ENCODE data around the gene GPR84.
A peak's percentile ranks its signal among the peaks of the same experiment; 100 is the strongest.

Gene GPR84

DNA sequence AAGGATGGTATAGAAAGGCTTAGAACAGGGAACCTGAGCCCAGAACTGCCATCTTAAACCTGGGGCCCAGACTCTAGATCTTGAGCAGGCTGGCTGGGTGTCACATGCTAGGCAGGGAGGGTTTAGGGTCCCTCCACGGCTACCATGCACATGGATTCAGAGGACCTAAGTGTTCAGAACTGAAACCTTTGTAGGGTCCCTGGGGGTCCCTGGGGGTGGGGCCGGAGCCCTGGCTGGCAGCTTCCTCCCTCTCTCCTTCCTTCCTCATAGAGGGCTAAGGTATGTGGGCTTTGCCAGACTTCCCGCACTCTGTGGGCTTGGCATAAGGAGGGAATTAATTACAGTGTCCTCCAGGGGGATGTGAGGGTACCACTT, 24.8 kb upstream of the GPR84 start:
- in situ Hi-C loops (cut with HindIII; ENCODE audit: low pct_unique_long_range_greater_than_20kb, low sequenced_read_pairs), result no loop called here
- DNase-seq (ENCODE audit: low read depth in 1 of 2, low spot score in 1 of 2), result no peak
- no peak for TF ChIP-seq JUND (IDR thresholded peaks at IDR 0.05; ENCODE audit: low read depth)

DNA sequence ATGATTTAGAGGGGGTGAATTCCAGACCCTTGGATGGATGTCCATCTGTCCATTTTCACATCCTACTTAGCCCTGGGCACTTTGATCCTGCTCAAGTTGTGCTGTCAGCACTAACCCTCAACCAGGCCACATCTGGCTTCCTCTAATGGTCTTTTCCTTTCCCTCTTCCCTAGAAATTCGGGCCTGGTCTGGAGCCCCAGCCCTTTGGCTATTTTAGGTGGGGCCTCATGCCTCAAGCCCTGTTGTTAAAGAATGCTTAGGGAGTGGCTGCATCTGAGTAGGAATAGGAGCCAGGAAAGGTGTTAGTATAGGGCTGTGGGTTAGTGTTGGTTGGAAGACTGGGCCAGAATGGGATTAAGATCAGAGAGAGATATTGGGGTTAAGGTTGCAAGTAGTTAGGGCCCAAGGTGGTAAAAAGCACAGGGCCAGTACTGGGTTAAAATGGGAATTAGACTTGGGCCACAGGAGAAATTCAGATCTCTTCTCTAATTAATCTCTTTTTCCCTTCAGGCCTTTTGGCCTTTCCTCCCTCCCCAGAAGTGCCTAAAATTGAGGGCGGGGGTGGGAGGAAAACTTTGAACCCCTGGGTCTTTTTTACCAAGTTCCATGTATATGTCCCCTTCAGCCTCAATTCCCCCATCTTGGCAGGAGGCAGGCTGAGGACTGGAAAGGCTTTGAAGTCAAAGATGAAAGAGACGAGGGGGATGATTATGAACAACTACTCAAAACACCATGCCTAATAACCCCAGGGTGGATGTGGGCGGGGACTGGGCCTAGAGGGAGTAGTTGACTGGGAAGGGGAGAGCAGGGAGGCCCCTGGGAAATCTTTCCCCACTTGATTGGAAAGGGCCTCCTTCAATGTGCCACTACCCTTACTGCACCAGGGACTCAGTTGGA, 24.2 kb upstream of the GPR84 start:
- in situ Hi-C loops (cut with HindIII; ENCODE audit: low pct_unique_long_range_greater_than_20kb, low sequenced_read_pairs), result no loop called here
- DNase-seq (ENCODE audit: low read depth in 1 of 2, low spot score in 1 of 2), result peak in 1 of 2 experiments; percentile 56
- no peak for TF ChIP-seq JUND (IDR thresholded peaks at IDR 0.05; ENCODE audit: low read depth)

DNA sequence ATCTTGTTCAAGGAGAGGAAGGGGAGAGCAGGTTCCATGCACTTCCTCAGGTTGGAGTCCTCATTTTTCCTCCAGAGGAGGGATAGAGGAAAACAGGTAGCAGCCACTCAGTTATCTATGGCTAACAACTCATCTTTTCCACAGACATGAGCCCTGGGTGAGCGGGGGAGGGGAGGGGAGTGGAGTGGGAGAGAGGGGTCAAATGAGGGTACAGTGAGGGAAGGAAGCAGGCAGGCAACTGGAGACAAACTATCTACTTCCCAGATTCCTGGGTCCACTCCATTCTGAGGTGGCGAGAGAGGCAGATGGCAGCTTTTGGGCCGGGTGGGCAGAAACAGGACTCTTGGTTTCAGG, 22.8 kb upstream of the GPR84 start:
- in situ Hi-C loops (cut with HindIII; ENCODE audit: low pct_unique_long_range_greater_than_20kb, low sequenced_read_pairs), result no loop called here
- no peak for DNase-seq (ENCODE audit: low read depth in 1 of 2, low spot score in 1 of 2)
- TF ChIP-seq JUND (IDR thresholded peaks at IDR 0.05; ENCODE audit: low read depth), result no peak

DNA sequence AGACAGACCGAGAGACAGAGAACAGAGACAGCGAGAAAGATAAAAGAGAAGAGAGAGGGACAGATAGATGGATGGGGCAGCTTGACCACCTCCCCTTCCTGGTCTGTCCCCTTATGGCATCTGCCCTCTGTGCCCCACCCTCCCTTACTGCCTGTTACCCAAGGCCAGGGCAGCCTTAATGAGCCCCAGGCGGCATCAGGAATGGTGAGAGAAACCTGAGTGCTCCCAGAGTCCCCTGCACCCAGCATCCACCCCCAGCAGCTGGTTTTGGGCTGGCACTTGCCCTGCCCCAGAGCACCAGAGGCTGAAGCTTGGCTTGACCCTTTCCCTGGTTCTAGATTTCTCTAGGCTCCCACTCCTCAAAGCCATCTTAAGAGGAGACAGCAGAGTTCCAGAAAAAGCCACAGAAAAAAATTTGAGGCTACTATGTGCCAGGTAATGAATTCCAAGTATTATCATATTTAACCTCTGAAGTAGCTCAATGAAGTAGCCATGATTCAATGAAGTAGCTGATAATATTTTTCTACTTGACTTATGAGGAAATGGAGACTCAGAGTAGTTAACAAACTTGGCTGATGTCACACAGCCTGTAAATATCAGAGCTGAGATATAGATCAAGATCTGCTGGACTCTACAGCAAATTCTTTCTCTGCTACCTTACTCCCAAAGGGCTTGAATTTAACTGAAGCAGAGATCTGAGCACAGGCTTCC, 22.3 kb upstream of the GPR84 start:
- in situ Hi-C loops (cut with HindIII; ENCODE audit: low pct_unique_long_range_greater_than_20kb, low sequenced_read_pairs), result no loop called here
- TF ChIP-seq JUND (IDR thresholded peaks at IDR 0.05; ENCODE audit: low read depth), result no peak
- DNase-seq (ENCODE audit: low read depth in 1 of 2, low spot score in 1 of 2), result no peak

DNA sequence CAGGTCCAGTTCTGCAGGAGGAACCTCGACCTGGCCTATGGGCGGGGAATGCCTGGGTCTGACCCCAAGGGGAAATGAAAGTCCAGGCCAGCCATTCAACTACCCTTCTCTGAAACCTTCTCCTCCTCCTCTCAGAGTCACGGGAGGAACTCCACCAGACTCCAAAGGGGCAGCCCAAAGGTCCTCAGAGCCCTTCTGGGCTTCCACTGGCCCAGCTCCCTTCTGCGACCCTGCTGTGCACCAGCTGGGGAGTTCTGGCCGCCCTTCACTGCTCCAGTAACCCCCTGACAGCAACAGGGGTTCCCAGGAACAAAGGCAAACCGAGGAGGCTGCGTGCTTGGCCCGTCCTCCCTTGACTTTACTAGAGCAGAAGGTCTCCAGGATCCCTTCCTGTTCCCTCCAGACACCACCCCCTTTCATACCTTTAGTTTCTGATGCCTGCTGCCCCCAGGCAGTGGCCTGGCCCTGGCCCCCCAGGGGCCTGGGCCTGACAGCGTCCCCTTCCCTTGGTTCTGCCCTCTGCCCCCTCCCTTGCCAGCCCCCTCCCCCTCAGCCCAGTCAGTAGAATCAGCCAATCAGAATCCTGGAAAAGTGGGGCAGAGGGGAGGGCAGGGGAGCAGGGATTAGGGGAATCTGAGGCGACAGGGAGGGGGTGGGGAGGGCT, 21.1 kb upstream of the GPR84 start:
- no peak for DNase-seq (ENCODE audit: low read depth in 1 of 2, low spot score in 1 of 2)
- in situ Hi-C loops (cut with HindIII; ENCODE audit: low pct_unique_long_range_greater_than_20kb, low sequenced_read_pairs), result no loop called here
- TF ChIP-seq JUND (IDR thresholded peaks at IDR 0.05; ENCODE audit: low read depth), result no peak

DNA sequence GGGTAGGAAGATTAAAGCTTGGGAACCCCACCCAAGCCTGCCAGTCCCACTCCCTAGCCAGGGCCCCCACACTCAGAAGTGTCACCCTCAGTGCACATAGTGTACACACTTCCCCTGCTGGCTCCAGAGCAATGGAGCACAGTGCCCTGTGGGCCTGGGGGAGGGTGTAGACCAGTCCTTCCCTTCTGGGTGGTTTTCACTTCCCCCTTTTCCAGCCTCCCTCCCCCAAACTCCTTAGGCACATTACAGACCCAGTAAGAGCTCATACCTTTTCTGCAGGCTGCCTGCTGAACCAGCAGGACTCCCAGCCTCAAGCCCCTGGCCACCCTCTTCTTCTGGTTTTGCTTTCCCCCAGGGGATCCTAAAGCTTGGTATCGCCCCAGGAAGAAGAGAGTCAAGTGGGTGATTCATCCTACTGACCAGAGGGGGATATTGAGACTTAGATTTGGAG, 20.3 kb upstream of the GPR84 start, which contains the start of gene ZNF385A:
Gene ZNF385A, minus strand, starts transcription at position 143 of the 451 bp plus-strand sequence. CDS start 219 bp downstream, outside the sequence.
- in situ Hi-C loops (cut with HindIII; ENCODE audit: low pct_unique_long_range_greater_than_20kb, low sequenced_read_pairs), result no loop called here
- TF ChIP-seq JUND (IDR thresholded peaks at IDR 0.05; ENCODE audit: low read depth), result no peak
- DNase-seq (ENCODE audit: low read depth in 1 of 2, low spot score in 1 of 2), result no peak

DNA sequence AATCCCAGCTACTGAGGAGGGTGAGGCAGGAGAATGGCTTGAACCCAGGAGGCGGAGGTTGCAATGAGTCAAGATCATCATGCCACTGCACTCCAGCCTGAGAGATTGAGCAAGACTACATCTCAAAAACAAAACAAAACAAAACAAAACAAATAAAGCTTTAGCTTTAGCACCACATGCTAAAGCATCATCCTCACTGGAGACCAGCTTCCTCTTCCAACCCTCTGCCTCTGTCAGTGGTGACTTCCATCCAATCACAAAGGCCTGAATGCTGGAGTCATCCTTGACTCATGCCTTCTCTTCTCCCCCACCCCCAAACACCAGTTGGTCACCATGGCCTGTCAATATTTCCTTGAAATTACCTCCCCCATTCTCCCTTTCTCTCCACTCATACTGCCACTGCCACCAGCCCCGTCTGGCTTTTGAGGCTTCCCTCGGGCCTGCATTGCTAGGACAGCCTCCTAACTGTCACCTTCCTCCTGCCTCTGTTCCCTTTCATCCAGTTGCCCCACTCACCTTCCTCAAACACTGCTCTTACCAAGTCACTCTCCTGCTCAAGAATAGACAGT, 18.8 kb upstream of the GPR84 start:
- TF ChIP-seq JUND (IDR thresholded peaks at IDR 0.05; ENCODE audit: low read depth), result no peak
- in situ Hi-C loops (cut with HindIII; ENCODE audit: low pct_unique_long_range_greater_than_20kb, low sequenced_read_pairs), result no loop called here
- DNase-seq (ENCODE audit: low read depth in 1 of 2, low spot score in 1 of 2), result peak in 1 of 2 experiments; percentile 87

DNA sequence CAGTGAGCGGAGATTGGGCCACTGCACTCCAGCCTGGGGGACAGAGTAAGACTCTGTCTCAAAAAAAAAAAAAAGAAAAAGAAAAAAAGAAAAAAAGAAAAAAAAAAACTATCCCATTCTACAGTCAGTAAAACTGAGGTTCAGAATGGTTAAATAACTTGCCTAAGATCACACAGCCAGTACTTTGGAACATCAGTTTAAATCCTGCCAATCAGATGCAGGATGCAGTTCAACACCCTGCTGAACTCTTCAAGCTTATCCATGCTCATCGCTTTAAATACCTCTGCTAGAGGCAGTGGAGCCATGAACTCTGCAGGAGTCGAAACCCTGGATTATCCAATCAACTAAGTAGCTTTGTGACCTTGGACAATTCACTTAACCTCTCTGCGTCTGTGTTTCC, 16.9 kb upstream of the GPR84 start:
- TF ChIP-seq JUND (IDR thresholded peaks at IDR 0.05; ENCODE audit: low read depth), result no peak
- in situ Hi-C loops (cut with HindIII; ENCODE audit: low pct_unique_long_range_greater_than_20kb, low sequenced_read_pairs), result no loop called here

DNA sequence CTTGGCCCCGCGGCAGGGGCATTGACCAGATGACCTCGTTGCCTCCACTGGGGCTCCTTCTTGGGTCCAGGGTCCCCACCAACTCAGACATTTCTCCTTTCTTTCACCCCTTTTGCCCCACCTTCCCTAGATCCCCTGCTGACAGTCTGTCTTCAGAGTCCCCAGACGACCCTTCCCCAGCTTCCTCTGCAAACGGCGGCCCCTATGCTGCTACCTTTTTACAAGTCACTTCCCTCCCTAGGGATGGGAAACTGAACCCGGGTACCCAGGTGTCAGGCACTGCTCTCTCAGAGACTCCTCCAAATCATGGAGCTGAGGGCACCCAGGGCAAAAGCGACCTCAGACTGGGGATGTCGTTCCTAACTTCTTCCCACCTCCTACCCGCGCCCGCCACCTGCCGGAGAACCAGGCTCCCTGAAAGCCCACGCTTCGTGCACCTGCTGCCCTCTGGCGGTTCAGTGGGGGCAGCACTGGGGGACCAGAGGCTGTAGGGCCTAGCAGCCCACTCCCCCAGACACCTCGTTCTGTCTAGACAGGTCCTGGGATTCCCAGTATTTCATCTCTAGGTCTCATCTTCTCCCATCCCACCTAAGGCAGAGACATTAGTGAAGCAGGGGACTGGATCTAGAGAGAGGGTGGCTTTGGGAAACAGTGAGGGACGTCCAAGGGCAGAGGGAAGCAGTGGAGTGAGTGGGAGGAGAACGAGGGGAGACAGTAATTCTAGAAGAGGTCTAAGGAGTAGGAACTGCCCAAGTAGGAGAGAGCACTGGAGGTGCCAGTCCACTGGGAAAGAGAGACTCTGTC, 15.3 kb upstream of the GPR84 start:
- peak; percentile 92 to 94 for DNase-seq (ENCODE audit: low read depth in 1 of 2, low spot score in 1 of 2)
- TF ChIP-seq JUND (IDR thresholded peaks at IDR 0.05; ENCODE audit: low read depth), result no peak
- in situ Hi-C loops (cut with HindIII; ENCODE audit: low pct_unique_long_range_greater_than_20kb, low sequenced_read_pairs), result no loop called here

More for the DNA sequence above, 16.9 kb upstream of the GPR84 start:
- no peak for DNase-seq (ENCODE audit: low read depth in 1 of 2, low spot score in 1 of 2)

DNA sequence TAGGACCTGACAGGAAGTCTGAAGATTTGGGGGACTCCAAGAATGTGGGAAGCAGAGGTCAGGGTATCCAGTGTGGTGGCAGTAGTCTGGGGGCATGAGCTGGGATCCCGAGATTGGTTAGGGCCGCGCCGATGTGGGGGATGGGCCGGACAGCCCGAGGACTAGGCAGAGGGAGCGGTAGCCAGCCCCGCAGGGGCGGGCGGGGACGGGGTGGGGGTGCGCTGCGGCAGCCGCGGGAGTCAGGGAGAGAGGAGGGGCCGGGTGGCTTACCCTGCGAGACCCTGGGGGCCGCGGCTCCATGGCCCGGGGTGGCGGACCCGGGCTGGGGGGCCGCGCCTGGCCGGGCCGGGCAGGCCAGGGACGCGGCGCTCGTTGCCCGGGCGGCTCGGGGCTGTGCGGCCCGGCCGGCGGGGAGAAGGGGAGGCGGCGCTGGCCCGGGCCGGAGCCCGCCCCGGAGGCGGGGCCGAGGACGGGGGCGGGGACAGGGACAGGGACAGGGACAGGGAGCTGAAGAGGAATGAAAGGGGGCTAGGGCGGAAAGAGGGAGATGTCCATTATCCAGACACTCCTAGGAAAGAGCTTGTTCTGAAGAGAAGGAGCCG, 14.6 kb upstream of the GPR84 start:
- in situ Hi-C loops (cut with HindIII; ENCODE audit: low pct_unique_long_range_greater_than_20kb, low sequenced_read_pairs), result no loop called here
- DNase-seq (ENCODE audit: low read depth in 1 of 2, low spot score in 1 of 2), result peak; percentile 77 to 87
- TF ChIP-seq JUND (IDR thresholded peaks at IDR 0.05; ENCODE audit: low read depth), result no peak

DNA sequence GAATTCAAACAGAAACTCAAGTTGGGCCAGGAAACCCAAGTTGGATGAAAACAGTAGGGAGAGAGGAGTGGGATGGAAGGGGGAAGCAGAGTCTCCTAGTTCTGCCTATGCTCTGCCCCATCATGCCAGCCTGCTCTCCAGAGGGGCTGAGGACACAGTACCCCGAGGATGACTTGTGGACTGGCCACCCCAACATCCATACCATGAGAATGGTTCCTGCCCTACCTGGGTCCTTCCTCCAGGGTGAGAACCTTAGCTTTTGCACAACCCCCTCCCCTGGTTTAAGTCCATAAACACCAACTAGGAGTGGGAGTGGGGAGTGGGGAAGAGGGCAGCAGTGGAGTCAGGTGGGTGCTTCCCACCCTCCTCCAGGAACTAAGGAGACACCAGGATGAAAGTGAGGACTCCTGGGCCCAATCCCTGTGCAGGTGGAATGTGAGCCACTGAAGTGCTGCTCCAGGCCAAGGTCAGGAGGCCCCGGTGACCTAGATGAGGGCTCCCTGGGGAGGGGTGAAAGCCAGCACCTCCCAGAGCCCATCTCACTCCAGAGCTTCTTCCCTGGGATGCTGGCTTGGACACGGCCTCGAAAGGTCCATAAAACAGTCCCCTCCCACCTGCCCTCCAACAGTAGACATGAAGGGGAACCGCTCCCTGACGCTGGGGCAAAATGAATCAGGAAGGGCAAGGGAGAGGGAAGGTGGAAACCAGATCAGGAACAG, 13.7 kb upstream of the GPR84 start:
- TF ChIP-seq JUND (IDR thresholded peaks at IDR 0.05; ENCODE audit: low read depth), result no peak
- in situ Hi-C loops (cut with HindIII; ENCODE audit: low pct_unique_long_range_greater_than_20kb, low sequenced_read_pairs), result no loop called here

More for the DNA sequence above, 13.7 kb upstream of the GPR84 start:
- no peak for DNase-seq (ENCODE audit: low read depth in 1 of 2, low spot score in 1 of 2)

Measured in T47D (cell line).